ENCODE results near the gene METTL24.

Gene METTL24

GRCh38 chr6:110334423-110335180 lies 23.5 kb downstream of the METTL24 start:
- DNase-seq (ENCODE audit: low spot score), result no peak

GRCh38 chr6:110332281-110332680 lies 25.9 kb downstream of the METTL24 start:
- DNase-seq (ENCODE audit: low spot score), result no peak

DNA sequence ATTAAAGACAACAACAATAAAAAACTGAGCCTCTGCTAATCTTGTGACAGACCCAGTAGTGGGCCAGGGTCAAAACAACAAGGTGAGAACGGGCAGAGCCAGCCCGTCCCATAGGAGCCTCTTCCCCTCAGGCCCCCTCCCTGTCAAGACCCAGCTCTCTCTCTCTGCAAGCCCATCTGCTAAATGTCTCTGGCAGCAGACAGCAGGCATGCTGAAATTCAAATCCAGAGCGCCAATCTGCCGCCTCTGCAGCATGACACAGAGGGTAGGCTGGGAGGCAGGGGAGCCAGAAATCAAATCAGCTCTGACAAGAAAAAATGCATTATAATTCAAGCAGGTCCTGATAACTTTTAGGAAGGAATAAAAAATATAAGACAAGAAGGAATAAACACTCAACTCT lies 26.3 kb downstream of the METTL24 start:
- DNase-seq (ENCODE audit: low spot score), result peak; percentile 55

DNA sequence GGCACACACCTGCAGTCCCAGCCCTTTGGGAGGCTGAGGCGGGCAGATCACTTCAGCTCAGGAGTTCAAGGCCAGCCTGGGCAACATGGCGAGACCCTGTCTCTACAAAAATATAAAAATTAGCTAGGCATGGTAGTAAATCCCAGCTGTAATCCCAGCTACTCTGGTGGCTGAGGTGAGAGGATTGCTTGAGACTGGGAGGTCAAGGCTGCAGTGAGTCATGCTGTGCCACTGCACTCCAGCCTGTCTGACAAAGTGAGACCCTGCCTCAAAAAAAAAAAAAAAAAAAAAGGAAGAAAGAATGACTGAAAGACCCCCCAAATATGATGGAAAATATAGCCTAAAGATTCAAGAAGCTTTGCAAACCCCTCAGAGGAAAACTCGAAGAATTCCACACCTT lies 26.8 kb downstream of the METTL24 start:
- no peak for DNase-seq (ENCODE audit: low spot score)

GRCh38 chr6:110329714-110330436 lies 28.3 kb downstream of the METTL24 start:
- peak; percentile 45 for DNase-seq (ENCODE audit: low spot score)

DNA sequence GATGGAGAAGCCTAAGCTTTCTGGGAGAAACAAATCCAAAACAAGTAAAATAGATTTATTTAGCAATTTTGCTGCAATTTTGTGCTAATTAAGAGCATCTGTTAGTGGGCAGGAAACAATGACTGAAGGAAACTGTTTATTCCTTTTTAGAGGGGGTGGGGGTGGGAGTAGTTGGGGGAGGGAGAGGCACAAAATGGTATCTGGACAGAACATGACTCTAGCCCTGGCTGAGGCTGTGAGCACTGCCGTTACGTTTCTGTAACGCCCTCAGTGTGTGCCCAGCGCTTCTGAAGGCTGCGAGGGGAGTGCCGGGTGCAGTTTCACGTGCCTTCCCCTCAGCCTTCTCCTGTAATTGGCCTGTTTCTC lies 28.8 kb downstream of the METTL24 start:
- DNase-seq (ENCODE audit: low spot score), result peak; percentile 58

GRCh38 chr6:110328259-110328658 lies 29.9 kb downstream of the METTL24 start:
- peak; percentile 63 for DNase-seq (ENCODE audit: low spot score)

GRCh38 chr6:110327391-110327790 lies 30.8 kb downstream of the METTL24 start:
- DNase-seq (ENCODE audit: low spot score), result no peak

DNA sequence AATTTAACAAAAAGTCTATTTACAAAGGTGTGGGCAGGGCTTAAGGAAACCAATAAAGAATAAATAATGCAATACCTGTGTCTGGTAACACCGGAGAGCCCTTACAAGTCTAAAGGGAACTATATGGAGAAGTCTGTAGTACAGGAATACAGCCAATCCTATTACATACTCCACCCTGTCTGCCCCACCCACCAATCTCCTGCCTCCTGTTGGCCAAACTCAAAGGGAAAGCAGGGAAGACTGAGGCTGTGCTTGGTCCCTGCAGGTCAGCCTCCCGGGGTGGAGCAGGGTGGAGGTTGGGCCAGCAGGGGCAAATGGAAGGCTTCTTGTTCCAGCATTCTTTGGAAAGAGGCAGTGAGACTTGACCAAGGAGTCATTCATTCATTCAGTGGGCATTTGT lies 31.5 kb downstream of the METTL24 start:
- DNase-seq (ENCODE audit: low spot score), result no peak

- no peak for DNase-seq (ENCODE audit: low spot score)
These were observed 32.1 kb downstream of the METTL24 start for GRCh38 chr6:110326057-110326456.

GRCh38 chr6:110325197-110325596 lies 33.0 kb downstream of the METTL24 start:
- peak; percentile 23 for DNase-seq (ENCODE audit: low spot score)

DNA sequence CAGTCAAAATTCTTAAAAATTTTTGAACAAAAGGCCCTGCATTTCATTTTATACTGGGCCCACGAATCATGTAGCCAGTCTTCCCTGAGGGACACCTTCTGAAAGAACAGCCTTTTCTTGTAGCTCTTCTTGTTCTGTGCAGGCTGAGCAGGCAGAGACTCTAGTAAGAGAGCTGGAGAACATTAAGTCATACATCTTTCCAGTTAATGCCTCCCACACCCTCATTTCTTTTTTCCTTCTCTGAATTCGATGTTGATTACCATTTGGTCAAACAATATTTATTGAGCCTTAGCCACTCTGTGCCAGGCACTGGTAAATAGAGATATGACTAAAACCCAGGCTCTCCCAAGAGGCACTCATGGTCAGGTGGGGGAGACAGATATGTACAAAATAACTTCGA lies 33.6 kb downstream of the METTL24 start:
- DNase-seq (ENCODE audit: low spot score), result no peak

- DNase-seq (ENCODE audit: low spot score), result no peak
These were observed 34.9 kb downstream of the METTL24 start for GRCh38 chr6:110323258-110323657.

GRCh38 chr6:110322874-110323242 lies 35.3 kb downstream of the METTL24 start:
- no peak for DNase-seq (ENCODE audit: low spot score)

- DNase-seq (ENCODE audit: low spot score), result no peak
These were observed 35.8 kb downstream of the METTL24 start for GRCh38 chr6:110322151-110322873.

- DNase-seq (ENCODE audit: low spot score), result no peak
These were observed 37.8 kb downstream of the METTL24 start for GRCh38 chr6:110320307-110320706.

DNA sequence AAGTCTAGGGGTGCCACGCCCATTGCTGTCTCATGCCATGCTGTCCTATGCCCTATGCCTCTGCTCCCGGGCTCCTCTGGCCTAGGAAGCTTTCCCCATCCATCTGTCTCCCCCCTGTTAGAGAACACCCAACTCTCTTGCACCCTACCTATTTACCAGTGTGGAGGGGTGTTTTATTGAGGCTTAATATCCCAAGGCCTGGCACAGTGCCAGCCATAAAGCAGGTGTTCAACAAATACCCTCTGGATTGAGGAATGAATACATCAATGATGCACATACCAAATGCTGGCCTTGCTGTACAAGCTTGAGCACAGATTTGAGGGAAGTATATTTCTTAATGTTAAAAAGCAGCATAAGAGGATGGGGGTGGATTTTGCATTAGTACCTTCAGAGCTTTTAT lies 38.3 kb downstream of the METTL24 start:
- DNase-seq (ENCODE audit: low spot score), result no peak

GRCh38 chr6:110319381-110319780 lies 38.8 kb downstream of the METTL24 start:
- DNase-seq (ENCODE audit: low spot score), result no peak

- DNase-seq (ENCODE audit: low spot score), result no peak
These were observed 39.2 kb downstream of the METTL24 start for GRCh38 chr6:110318971-110319370.

GRCh38 chr6:110317646-110318045 lies 40.5 kb downstream of the METTL24 start:
- no peak for DNase-seq (ENCODE audit: low spot score)

DNA sequence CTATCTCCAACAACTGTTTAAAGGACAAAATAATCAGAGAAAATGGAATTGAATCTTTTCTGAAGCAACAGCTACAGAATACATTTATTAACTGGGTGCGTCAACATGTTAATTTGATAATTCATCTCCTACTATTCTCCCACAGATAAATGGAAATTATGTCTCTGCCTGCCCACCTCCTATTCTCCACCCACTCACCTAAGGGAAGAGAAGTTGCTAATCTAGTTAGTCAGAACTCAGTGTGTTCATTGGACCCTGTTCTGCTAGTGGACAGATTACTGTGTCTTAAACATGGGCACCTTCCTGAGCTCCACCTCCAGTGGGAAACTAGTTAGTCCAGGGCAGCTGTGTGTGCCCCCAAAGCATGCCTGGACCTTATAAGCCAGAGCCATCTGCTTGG lies 41.0 kb downstream of the METTL24 start:
- no peak for DNase-seq (ENCODE audit: low spot score)

DNA sequence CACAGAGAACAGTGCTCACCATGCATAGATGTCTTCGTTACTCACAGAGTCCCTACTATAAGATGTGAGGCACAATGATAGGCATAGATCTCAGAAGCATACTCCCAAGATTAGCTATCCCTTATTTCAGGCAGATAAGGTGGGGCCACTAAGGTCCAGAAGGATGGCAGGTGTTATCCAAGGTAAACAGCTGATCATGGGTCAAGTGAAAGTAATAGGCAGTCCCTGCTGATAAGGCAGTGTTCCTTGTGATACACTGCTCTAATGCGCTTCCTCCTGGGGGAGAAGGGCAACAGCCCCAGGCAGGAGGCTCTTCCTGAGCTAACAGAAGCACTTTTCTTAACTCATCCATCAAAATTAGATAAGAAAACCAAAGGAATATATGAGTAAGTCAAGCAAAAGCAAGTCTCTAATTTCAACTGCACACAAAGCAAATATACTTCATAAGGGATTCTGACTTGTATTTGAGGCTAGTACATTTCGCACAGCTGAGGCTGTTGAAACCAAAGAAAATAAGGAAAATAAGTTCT lies 42.2 kb downstream of the METTL24 start:
- no peak for DNase-seq (ENCODE audit: low spot score)

Data from AG20443 (cell line).